HG03571 (cell line): ENCODE measurements around the gene MKKS.
A peak's percentile ranks its signal among the peaks of the same experiment; 100 is the strongest.
"Not testable (repeated sequence)": the region's sequence is repeated elsewhere in the genome, so short reads cannot be mapped to it uniquely, and the experiment has no call there.

Experiments
- ATAC-seq: cut with Tn5 transposase; IDR thresholded peaks from one replicate; pipeline ENCODE4 v1.9.1; 2021; ENCODE audit not compliant: unreplicated experiment

MKKS gene

DNA sequence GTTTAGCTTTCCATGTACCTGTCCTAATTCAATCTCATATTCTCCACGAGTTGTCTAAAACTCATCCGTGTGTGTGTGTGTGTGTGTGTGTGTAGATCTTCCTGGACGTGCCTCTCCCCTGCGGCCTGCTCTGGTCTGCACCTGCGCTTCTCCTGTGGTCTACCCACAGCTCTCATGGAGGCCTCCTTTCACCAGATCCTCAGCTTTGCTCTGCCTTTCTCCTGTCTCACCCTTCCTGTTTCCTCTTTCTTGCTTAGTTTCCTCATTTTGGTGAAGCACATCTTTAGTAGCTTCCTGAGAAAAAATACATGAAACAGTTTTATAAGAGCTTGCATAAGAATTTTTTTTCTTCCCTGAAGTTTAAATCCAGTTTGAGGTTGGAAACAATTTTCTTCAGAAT is 19.2 kb upstream of the MKKS start:
- peak; percentile 93 for ATAC-seq

DNA sequence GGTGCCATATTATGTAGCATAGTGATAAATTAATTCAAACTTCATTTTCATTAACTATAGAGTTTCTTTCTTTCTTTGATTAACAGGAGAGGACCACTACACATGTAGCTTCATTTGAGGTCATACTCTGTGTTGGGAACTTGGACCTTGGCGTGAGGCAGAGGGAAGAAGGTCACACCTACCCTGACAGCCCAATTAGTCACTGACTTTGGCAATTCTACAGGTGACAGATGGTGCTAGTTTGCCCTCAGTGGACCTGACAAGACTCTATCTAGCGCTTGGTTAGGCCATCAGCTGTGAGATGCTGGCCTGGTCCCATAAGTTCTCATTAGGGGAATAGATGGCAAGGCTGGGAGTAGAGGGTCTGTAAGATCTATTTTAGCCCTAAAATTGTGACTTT is 15.2 kb upstream of the MKKS start:
- no peak for ATAC-seq

DNA sequence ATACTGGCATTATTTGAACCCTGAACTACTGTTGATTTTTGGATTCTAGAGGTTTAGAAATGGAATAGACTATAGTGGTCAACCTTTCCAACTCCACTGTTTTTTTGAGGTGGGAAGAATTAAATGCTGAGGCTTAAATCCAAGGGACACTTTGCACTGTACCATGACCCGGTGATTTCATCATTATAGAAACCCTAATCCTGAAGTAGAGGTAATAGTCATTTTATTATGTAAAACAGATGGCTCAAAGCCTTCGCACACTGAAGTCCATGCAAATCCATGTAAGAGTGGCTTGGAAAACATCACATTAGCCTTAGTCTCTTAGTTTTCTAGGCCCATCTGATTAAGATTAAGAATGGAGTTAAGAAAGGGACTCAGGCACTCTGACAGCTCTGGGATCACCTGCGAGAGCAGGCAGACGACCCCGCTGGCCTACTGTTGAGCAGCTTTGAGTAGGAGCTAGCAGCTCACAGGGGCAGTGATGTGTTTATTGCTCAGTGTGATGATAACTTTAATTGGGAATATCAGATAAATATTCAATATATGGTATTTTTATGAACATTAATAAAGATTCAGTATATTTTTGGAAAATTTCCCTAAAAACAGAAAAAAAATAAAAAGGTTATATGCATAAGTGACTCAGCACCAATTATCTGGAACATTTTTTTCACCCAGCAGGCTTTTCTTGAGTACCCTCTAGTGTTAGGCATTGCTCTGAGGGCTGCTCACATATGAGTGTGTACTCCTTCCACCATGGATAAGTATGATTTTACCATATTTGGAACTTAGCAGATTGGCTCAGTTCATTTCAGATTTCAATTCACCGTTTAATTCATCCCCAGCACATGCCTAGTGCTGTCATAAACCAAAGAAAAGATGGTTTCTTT is 14.5 kb upstream of the MKKS start:
- no peak for ATAC-seq

DNA sequence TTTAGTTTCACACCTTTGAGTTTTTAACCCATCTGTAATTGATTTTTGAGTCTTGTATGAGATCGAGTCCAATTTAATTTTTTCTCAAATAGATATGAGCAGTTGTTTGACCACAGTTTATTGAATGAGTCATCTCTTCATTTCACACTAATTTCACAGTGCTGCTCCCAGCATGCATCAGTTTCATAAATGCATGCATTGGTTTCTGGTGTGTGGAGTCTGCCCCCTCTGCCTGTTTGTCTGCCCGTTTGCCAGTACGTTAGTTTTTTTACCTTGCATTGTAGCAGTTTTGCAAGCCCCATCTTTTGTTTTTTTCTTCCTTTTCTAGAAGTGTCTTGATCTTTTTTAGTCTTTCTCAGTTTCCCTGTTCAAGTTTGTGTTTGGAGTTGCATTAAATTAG is 13.0 kb upstream of the MKKS start:
- ATAC-seq, result peak; percentile 97

- no peak for ATAC-seq
These were observed 11.7 kb upstream of the MKKS start for GRCh38 chr20:10445758-10446157.

- ATAC-seq, result no peak
These were observed 9.9 kb upstream of the MKKS start for GRCh38 chr20:10443936-10444335.

GRCh38 chr20:10438217-10438616 is 4.2 kb upstream of the MKKS start:
- no peak for ATAC-seq

GRCh38 chr20:10436053-10436699 is 2.2 kb upstream of the MKKS start:
- no peak for ATAC-seq

- ATAC-seq, result peak; percentile 56
These were observed 1.1 kb upstream of the MKKS start, which contains the start of gene SLX4IP for GRCh38 chr20:10434832-10435812. Gene SLX4IP, plus strand, starts transcription at chr20:10435305. Its CDS starts 22,900 bp downstream, at chr20:10458205.

DNA sequence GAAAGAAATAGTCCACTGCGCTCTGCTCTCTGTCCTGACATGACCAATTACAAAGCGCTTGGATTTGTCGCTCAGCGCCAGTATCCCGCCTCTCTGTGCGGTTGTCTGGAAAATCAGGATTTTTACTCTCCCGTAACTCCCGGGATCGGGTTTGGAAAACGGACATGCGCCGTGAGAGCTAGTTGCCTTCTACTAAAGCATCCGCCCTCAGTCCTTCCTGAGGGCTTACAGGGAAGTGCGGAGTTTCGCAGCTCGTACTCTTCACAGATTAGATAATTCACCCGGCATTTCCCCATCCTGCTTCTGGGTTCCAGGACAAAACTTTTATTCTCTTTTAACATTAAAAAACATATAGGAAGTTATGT is 427 bp upstream of the MKKS start:
- ATAC-seq, result peak; percentile 34

DNA sequence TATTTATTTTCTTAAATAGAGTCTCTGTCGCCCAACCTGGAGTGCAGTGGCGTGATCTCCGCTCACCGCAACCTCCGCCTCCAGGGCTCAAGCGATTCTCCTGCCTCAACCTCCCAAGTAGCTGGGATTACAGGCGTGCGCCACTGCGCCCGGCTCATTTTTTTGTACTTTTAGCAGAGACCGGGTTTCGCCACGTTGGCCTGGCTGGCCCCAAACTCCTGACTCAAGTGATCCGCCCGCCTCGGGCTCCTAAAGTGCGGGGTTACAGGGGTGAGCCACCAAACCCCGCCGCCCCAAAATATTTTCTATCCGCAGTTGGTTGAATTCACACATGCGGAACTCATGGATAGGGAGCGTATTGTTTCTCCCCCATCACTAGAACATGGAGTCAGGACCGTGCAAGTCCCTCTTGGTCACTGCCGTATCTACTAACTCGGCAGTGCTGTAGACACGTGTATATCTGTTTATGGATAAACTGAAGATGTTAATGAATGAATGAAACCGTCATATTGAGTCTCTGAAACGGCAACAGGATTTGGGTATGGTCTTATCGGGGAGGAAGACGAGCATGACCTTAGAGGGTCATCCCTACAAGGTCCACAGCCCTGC is 904 bp downstream of the MKKS start:
- no peak for ATAC-seq

- no peak for ATAC-seq
These were observed 1.9 kb downstream of the MKKS start for GRCh38 chr20:10432079-10432478.

DNA sequence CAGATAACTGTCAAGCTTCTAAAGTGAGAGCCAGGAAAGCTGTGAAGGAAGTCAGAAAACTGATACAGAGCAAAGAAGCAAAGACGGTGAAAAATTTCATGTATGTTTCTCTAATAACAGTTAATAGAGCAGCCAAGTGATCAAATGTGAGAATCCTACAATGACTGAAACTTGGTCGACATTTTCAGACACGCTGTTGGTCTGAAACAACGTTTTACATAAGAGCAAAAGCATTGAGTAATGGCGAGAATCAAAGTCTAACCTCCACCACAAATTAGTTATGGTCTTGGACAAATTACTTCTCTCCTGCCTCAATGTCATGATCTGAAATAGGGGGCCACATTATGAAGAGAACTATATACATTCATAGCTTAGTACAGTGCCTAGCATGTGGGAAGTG is 3.3 kb downstream of the MKKS start:
- ATAC-seq, result no peak

DNA sequence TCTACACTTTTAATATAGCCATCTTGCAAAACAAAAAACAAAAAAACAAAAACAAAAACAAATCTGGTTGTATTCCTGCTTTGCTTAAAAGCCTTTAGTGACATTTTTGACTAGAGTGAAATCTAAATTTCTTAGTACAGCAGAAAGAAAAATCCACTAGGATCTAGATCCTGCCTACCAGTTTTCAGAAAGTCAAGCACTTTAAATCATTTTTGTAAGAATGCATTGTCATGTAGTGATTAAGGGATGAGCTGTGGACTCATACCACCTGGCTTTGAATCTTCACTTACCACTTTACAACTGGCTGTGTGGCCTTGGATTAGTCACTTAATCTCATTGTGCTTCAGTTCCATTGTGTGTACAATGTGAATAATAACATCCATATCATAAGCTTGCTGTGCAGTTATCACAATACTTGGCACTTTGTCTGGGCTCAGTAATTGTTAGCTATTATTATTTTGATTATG is 4.0 kb downstream of the MKKS start:
- ATAC-seq, result no peak

DNA sequence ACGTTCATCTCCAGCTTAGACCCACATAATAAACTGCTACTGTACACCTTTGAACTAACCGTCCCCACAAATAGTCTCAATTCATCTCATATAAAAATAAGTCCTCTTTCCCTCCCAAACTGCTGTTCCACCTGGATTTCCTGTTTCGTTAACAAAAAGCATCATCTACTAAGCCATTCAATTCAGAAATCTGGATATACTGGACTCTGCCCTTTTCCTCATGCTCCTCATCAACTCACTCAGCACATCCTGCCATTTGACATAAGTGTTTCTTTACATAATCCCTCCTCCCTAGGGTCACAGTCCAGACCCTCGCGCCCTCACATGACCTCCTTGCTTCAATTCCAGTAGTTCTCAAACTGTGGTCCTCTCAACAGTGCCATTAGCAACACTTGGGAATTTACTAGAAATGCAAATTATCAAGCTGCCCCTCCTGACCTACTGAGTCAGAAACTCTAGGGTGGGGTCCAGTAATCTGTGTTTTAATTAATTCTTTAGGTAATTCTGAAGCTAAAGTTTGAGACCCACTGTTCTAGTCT is 4.5 kb downstream of the MKKS start:
- no peak for ATAC-seq

GRCh38 chr20:10428008-10428407 is 6.0 kb downstream of the MKKS start:
- ATAC-seq, result no peak

GRCh38 chr20:10427060-10427692 is 6.8 kb downstream of the MKKS start:
- ATAC-seq, result no peak

GRCh38 chr20:10423735-10424134 is 10.3 kb downstream of the MKKS start:
- ATAC-seq, result peak; percentile 75

DNA sequence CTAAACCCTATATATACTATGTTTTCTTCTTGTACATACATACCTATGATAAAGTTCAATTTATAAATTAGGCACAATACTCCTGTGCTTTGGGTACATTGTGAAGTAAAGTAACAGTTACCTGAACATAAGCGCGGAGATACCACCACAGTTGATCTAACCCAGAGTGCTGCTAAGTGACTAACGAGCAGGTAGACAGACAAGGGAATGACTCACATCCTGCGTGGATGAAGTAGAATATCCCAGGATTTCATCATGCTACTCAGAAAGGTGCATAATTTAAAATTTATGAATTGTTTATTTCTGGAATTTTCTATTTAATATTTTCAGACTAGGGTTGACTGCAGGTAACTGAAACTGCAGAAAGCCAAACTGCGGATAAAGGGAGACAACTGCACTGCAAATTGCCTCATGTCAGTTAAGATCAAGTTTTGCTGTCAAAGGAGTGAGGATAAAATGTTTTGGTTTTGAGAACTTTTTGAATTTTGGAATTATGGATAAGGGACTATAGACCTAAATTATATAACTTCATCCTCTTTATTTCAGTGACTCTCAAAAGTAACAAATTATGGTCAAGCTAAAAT is 14.4 kb downstream of the MKKS start:
- no peak for ATAC-seq

- not testable (repeated sequence) for ATAC-seq
These were observed 16.8 kb downstream of the MKKS start for GRCh38 chr20:10417218-10417617.
